Brain microvascular endothelial cell (primary cell): ENCODE results near the gene KRTAP10-2.
"Not testable (repeated sequence)": the region's sequence is repeated elsewhere in the genome, so short reads cannot be mapped to it uniquely, and the experiment has no call there.

Experiments
- DNase-seq: peaks from one replicate; pipeline ENCODE4 v3.0.0-alpha.2; 2020
- H3K27ac ChIP-seq: fragments of 250-450 bp; sonication (Bioruptor Pico); 2 replicates; pipeline ENCODE4 v1.5.1; 2020; ENCODE audit warnings: mild to moderate bottlenecking, moderate library complexity
- H3K27me3 ChIP-seq: fragments of 250-450 bp; sonication (Bioruptor Pico); replicated peaks from 2 replicates; pipeline ENCODE4 v1.5.1; 2020; ENCODE audit warnings: mild to moderate bottlenecking
- H3K36me3 ChIP-seq: fragments of 250-450 bp; sonication (Bioruptor Pico); replicated peaks from 2 replicates; pipeline ENCODE4 v1.5.1; 2020; ENCODE audit warnings: mild to moderate bottlenecking
- H3K4me3 ChIP-seq: 2 replicates; pipeline ENCODE4 v1.5.1; 2011; ENCODE audit warnings: low read depth, mild to moderate bottlenecking, control low read depth, low read length, moderate library complexity
- CTCF ChIP-seq: IDR thresholded peaks from 2 replicates; pipeline ENCODE4 v1.5.1; 2011; ENCODE audit warnings: low read depth, mild to moderate bottlenecking, moderate library complexity, low read length, control low read depth, inconsistent platforms; ENCODE audit errors: missing control alignments
- in situ Hi-C: cut with HindIII; loops from 2 replicates; pipeline ENCODE4 v1.10.0; 2017; ENCODE audit warnings: low sequenced_read_pairs, low pct_ligation_motif_present

KRTAP10-2 gene

GRCh38 chr21:44551340-44551961, at the start of gene KRTAP10-2:
Gene KRTAP10-2 (minus strand): TSS chr21:44551505. CDS start chr21:44551458, 47 bp downstream.
- Histone ChIP-seq H3K27me3 (peaks cover 7% of the 10 kb centered on the region), H3K4me3 (no peak within 1 kb of the TSS), H3K36me3 (no peaks in the 10 kb centered on the region), H3K27ac (no peak within 1 kb of the TSS)
- DNase-seq = no peak
- in situ Hi-C loops = no loop called here
- TF ChIP-seq CTCF = no peak

GRCh38 chr21:44601091-44601490, 49.8 kb upstream of the KRTAP10-2 start:
- H3K36me3 ChIP-seq, H3K27me3 ChIP-seq, H3K27ac ChIP-seq, DNase-seq, H3K4me3 ChIP-seq, in situ Hi-C loops: not testable (repeated sequence)

- H3K27ac ChIP-seq, in situ Hi-C loops, H3K4me3 ChIP-seq, DNase-seq, H3K27me3 ChIP-seq, H3K36me3 ChIP-seq: not testable (repeated sequence)
Observed at GRCh38 chr21:44600118-44600978, 49.0 kb upstream of the KRTAP10-2 start, which contains the start of gene KRTAP10-7. Gene KRTAP10-7 (plus strand): TSS chr21:44600597. CDS start chr21:44600622, 25 bp downstream.

GRCh38 chr21:44599264-44600029, 48.1 kb upstream of the KRTAP10-2 start:
- Histone ChIP-seq H3K27me3 (peaks cover 2% of the 10 kb centered on the region), H3K27ac (no peak overlapping the region), H3K36me3 (no peaks in the 10 kb centered on the region), H3K4me3 (no peak overlapping the region)
- in situ Hi-C loops = no loop called here
- no peak for TF ChIP-seq CTCF
- DNase-seq = no peak

GRCh38 chr21:44598061-44598460, 46.8 kb upstream of the KRTAP10-2 start:
- in situ Hi-C loops = no loop called here
- TF ChIP-seq CTCF = no peak
- Histone ChIP-seq H3K27me3 (peaks cover 7% of the 10 kb centered on the region), H3K27ac (no peak overlapping the region), H3K4me3 (no peak overlapping the region), H3K36me3 (no peaks in the 10 kb centered on the region)
- DNase-seq = no peak

- no peak for TF ChIP-seq CTCF
- H3K36me3 ChIP-seq = no peaks in the 10 kb centered on the region
- peaks cover 13% of the 10 kb centered on the region for H3K27me3 ChIP-seq
- H3K4me3 ChIP-seq = no peak overlapping the region
- in situ Hi-C loops = no loop called here
- DNase-seq = no peak
- no peak overlapping the region for H3K27ac ChIP-seq
Observed at GRCh38 chr21:44596068-44596725, 44.9 kb upstream of the KRTAP10-2 start.
